Kasumi-1 (cell line): ENCODE measurements around the gene TMCC3.
"Not testable (repeated sequence)": the region's sequence is repeated elsewhere in the genome, so short reads cannot be mapped to it uniquely, and the experiment has no call there.

Experiments
- DNase-seq, 2 experiments: peaks; one replicate each; lab custom pipeline; 2025; lab: John Stamatoyannopoulos, UW

The TMCC3 gene

DNA sequence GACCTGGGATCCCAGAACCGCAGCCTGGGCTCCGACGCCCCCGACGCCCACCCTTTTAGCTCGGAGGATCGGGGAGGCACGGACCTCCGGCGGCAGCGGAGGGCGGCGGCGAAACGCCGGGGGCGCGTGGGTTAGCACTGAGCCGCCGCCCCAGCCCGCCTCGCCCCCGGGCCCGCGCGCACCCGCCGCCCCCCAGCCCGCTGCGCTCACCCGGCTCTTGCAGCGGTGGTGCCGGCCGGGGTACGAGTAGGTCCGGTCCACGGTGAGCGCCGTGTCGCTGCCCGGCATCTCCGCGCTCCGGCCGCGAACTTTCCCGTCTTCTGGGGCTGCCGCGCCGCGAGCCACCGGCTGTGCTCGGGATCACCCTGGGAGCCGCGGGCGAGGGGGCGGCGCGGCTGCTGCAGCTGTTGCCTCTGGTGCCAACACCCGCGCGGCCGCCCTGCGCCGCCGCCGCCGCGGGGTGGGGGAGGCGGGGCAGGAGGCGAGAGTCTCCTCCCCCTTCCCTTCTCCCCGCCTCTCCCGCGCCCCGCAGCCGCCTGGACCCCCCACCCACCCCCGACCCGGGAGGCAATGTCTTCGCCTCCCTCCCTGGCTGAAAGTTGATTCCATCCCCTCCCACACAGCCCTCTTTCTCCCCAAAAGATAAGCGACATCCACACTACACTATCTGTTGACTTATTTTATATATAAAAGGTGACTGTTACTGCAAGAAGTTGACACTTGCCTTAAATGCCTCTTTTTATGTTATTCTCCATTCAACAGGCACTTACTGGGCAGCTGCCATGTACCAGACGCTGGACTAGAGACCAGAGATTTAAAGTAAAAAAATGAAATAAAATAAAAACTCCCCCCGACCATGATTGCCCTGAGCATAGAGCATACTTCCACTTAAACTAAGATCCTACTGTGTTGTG, at the start of gene TMCC3:
Gene TMCC3 (minus strand): TSS at position 415 of the 914 bp plus-strand sequence. CDS start 127 bp downstream, at position 288.
- DNase-seq: no peak

- DNase-seq: no peak
Observed at GRCh38 chr12:94699801-94700200, 49.4 kb upstream of the TMCC3 start.

DNA sequence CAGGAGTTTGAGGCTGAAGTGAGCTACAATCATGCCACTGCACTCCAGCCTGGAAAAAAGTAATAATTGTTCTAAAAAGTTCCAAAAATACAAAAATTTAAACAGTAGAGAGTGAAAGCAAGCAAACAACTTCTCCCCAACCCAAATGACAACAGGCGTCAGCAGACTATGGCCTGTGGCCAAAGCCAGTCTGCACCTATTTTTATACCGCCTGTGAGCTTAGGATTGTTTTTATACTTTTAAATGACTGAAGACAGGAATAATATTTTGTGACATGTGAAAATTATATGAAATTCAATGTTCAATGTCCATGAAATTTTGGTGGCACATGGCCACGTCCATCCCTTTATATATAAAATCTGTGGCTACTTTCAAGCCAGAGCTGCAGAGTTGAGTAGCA, 48.2 kb upstream of the TMCC3 start:
- no peak for DNase-seq

GRCh38 chr12:94697631-94698030, 47.3 kb upstream of the TMCC3 start:
- no peak for DNase-seq

GRCh38 chr12:94694732-94695131, 44.4 kb upstream of the TMCC3 start:
- no peak for DNase-seq

GRCh38 chr12:94692826-94693225, 42.5 kb upstream of the TMCC3 start:
- DNase-seq: not testable (repeated sequence)

- no peak for DNase-seq
Observed at GRCh38 chr12:94690198-94690771, 39.9 kb upstream of the TMCC3 start.

- DNase-seq: no peak
Observed at GRCh38 chr12:94689646-94690036, 39.3 kb upstream of the TMCC3 start.

DNA sequence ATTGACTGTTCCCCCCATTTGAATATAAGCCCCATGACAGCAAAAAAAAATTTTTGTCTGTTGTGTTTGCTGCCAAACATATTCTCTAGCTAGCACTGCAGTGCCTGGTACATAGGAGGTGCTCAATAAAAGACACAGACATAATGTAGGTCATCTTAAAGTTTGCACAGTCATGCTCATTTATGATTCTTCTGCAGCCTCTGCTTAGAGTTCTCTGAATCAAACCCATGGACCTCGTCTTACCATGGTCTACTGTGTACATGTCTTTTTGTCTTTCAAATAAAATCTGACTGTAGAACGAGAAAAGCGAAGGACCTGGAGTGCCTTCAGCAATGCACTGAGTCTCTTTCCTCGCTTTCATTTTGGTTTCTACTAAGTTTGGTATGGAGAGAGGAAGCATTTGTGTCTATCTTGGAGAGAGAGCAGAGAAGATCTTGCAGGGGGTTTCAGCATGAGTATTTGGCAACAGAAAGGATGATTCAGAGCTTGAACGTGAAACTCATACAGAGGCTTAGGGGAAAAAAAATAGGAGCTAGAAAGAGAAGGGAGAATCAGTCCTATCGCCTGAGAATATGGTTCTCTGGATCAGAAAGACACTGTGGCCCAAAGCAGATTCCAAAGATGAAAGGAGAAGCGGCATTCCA, 38.8 kb upstream of the TMCC3 start:
- no peak for DNase-seq

DNA sequence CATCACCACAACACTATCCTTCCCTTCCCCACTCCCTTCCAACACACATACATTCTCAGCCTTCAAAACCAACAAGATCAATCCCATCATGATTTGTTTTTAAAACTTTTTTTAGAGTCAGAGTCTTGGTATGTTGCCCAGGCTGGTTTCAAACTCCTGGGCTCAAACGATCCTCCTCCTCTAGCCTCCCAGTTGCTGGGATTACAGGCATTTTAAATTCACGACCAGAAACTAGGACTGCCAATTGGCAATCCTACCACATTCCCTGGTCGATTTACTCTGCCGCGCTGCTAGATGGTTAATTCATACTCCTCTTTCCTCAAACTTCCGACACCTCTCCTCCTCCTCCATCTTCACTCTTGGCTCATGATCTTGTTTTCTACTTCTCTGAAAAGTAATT, 37.5 kb upstream of the TMCC3 start:
- no peak for DNase-seq

DNA sequence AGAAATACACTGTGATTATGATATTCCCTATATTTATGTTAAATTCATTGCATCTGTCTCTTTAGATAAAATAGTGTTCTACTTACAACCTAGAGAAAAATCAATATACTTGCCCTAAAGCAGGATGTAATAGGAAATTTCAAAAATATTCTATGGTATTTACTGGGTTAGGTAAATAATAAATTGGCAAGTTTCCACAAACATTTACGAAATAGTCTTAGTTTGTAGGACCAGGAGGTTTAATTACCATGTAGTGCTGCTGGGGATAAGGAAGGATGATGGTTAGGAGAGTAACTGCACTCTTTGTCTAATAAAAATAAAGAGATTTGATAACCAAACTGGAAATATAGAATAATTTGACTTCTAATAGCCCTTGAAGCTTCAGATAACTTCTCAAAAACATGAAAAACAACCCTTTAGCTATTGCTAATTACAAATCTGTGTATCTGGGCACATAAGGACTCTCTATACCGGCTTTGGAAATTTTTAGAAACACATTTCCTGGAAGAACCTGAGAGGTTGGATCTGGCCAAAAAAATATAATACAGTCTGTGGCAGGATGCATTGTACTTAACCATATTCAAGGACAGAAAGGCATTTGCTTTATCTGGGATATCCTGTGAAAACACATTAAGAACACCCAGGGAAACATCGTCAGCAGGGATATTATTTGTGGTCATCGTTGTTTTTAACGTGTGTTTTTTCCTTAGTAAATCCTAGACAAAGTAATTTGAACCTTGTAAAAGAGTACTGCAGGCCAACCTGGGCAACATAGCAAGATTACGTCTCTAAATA, 36.7 kb upstream of the TMCC3 start:
- no peak for DNase-seq

DNA sequence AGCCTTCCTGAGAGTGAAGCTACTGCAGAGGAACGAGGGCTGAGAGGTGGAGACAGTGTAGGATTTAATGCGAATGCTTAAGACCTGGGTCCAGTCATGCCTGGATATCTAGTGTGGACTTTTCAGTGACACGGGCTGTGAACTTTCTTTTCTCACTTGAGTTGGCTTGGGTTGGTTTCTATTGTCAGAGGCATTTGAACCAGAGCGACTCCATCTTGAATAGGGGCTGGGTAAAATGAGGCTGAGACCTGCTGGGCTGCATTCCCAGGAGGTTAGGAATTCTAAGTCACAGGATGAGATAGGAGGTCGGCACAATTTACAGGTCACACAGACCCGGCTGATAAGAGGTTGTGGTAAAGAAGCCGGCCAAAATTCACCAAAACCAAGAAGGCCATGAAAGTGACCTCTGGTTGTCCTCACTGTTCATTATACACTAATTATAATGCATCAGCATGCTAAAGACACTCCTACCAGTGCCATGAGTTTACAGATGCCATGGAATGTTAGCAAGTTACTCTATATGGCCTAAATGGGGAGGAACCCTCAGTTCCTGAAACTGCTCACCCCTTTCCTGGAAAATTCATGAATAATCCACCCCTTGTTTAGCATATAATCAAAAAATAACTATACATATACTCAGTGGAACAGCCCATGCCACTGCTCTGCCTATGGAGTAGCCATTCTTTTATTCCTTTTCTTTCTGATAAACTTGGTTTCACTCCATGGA, 34.2 kb upstream of the TMCC3 start:
- no peak for DNase-seq

DNA sequence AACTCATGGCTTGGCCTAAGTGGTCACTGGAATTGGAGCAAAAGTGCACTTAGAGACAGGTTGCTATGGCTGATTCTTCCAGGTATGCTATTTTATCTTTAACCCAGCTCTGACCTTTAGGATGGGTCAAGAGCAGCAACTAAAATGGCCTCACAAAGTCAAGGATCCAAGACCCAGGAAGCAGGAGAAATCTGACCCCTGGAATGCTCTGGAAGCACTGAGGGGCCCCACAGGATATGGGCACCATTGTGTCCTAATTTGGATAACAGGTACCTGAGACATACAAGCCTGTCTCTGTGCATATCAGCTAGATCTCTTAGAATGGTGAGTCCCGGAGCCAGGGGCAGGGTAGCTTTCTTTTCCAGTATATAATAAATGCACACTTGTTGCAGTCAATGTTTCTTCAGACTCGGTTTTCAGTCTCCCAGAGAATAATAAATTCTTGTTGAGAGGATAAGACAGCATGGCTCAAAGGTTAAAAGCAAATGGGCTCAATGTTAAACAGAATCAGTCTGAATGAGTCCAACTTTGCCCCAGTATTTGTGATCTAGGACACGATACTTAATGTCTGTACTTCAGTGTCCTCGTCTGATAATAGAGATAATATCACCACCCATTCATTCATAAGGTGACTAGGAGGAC, 29.3 kb upstream of the TMCC3 start:
- no peak for DNase-seq

DNA sequence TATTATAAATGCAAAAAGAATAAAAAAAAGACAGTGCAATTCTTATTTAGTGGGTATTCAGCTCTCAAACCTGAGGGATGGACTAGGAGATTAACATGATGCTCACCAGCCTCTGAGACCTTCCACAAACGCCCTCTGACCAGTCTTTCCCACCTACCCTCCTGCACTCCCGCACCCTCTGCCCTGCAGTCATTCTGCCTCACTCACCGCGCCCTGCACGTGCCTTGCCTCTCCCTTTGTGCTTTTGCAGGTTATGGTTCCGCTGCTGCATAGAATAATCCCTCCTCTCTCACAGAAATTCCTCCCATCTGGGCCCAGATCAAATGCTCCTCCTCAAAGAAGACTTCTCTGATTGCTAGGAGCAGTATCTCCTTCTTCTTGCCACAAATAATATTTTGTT, 28.5 kb upstream of the TMCC3 start:
- DNase-seq: no peak

DNA sequence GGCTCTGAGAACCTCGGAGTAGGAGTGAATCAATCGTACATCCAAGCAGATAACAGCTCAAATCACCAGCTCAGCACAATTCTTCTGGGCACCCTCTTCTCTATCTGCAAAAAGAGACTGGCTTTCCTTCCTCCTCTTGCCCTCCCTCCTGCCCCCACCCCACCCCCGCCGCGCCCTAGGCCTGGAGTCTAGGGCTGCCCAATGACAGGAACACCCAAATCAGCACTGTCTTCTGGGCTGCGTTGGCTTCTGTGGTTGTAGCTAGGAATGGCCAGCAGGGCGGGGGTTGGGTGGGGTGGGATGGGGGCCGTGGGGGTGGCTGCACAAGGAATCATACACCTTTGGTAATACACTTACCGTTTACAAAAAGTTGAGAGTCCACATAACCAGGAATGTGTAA, 28.0 kb upstream of the TMCC3 start:
- DNase-seq: no peak

DNA sequence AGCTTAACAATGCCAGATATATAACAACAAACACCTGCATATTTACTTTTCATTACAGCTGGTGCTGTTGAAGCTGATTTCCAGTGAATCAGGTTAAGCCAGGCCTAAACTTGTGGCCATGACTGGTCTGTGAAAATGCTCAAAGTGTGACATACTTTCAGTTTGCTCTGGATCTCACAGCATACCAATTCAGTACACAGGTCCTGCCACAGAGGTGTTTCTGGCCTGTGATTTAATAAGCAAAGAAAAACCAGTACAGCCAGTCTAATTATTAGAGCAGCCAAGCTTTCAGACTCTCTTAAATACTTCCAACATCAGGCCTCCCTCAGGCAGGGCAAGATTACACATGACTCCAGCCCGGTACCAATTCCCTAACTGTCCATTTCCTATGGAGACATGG, 27.4 kb upstream of the TMCC3 start:
- DNase-seq: no peak

DNA sequence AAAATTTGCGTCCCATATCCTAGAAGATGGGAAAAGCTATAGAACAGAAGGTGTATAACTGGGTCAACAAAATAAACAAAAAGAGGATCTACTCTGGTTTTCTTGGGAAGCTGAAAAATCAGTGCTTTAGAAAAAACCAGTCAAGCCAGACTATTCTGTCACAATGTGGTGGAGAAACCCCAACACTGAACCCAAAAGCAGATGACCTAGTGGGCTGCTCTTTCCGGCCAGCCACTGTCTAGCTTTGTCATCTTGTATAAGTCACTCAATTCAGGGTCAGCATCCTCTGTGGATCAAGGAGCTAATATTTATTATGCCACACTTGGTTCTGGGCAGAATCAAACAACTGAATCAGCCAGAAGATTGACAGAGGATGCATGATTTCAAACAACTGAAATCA, 26.6 kb upstream of the TMCC3 start:
- DNase-seq: no peak

DNA sequence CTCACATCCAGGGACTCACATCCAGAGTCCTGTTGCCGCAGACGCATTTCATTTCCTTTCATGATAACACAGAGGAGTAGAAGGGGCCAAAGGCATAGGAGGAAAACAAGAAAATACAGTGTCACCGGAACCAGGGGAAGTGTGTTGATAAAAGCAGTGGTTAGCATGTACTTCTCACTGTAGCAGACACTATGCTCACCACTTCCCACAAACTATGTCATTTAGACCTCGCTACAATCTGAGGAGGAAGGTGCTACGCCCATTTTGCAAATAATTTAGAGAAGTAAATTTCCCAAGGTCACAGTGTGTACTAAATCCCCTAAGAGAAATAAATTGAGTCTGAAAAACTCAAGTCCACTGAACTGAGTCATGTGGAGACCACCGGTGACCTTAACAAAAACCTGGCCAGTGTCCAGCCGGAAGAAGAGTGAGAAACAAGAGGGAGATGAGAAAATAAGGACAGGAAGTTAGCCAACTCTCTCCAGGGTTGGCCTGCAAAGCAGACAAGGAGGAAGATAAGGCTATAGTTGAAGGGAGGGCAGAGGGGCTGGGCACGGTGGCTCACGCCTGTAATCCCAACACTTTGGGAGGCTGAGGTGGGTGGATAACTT, 25.8 kb upstream of the TMCC3 start:
- peak; percentile 96 to 98 for DNase-seq

DNA sequence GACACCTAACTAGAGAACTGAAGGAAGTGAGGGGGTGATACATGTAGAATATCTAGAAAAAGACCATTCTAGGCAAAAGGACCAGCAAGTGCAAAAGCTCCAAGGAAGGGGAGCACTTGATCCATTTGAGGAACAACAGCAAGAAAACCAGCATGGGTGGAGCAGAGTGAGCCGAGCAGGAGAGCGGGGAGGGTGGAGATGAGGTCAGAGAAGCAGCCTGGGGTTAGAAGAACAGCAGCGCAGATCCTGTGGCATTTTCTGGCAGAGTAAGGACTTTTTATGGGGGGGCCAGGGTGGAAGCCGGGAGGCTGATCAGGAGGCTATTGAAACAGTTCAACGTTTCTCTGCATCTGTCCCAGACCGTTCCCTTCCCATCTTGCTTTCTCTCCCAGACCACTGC, 24.5 kb upstream of the TMCC3 start:
- peak; percentile 74 to 76 for DNase-seq

DNA sequence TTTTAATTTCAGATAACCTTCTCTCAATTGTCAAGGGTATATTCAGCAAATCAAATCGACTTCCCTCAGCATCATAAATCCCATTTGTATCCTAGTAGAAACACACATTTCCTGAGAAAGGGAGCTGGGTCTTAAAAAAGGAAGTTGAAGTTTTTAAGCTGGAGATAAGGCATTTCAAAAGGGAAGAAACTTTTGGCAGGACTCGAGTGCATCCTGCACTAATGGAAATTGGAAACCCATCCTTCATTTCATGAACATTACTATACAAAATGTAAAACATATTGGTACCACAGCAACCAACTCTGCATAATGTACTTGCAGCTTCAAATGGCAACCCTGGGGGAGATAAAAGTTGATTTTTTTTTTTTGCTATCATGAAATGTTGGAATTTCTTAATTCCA, 23.7 kb upstream of the TMCC3 start:
- DNase-seq: no peak

GRCh38 chr12:94673496-94673895, 23.1 kb upstream of the TMCC3 start:
- DNase-seq: no peak
